ENCODE results near the gene EIF4B. TPM values are rescaled to one million over a fixed set of nuclear protein-coding genes. Genes with fewer than 3 reads are reported as not detected.

The EIF4B gene
- total RNA-seq, 1 experiment from 2014 or later = 351 TPM

DNA sequence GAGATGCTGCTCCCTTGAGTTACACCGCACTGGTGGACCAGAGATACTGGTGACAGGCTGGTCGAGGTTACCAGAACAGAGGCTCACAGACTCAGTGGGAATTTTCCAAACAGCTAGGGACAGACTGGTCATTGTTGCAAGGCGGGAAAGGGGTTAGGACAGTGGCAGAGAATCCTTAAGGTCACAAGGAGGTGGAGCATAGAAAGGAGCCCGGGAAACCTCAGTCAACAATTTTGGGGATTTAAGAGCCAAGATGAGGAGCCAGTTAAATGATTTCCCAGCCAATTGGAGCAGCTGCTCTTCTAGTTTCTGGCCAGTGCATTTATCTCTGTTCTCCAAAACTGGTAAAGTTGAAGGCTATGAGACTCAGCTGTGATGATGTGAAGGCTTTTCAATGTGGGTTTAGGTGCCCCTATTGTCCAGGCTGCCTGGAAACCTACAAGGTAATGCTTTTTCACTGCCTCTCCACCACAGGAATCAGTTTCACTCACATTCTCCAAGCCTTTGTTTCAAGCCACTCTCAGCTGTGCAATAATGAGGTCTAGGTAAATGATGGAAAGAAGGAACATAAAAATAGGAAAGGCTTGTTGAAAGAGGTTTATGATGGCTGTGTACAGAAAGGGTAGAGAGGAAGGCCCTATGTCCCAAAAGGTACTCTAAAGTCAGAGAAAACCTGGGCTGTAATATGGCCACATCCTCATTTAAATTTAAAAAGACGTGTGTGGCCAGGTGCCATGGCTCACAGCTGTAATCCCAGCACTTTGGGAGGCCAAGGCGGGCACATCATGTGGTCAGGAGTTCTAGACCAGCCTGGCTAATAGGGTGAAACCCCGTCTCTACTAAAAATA lies 36.6 kb downstream of the EIF4B start:
- peaks cover 13% of the 10 kb centered on the region for H3K36me3 ChIP-seq (ENCODE audit: control insufficient read depth, insufficient read depth, low read length)
- in situ Hi-C loops (cut with HindIII; ENCODE audit: low pct_unique_long_range_greater_than_20kb, low sequenced_read_pairs) (no loop called here), intact Hi-C loops (cut with micrococcal nuclease; ENCODE audit: unreplicated experiment) (no loop called here)
- no peak overlapping the region for H3K27ac ChIP-seq (ENCODE audit: low read length)
- no peak overlapping the region for H3K4me3 ChIP-seq (ENCODE audit: low read depth in 2 of 2, low read length in 2 of 2)
- H3K27me3 ChIP-seq (ENCODE audit: control insufficient read depth, insufficient read depth, low read length) = no peaks in the 10 kb centered on the region
- H3K9me3 ChIP-seq (ENCODE audit: control insufficient read depth, insufficient read depth, low read depth, low read length) = no peaks in the 10 kb centered on the region
- no TSS peak for BruUV-seq (replicated peaks)
- no peak for TF ChIP-seq SIN3A (IDR thresholded peaks at IDR 0.05; ENCODE audit: borderline replicate concordance, insufficient read depth, low read depth, low read length)
- TF ChIP-seq POLR2AphosphoS5 (IDR thresholded peaks at IDR 0.05; ENCODE audit: low read depth, low read length) = peak; percentile 10; the same call in 1 of the 2 replicates
- TF ChIP-seq, protein P1, sequence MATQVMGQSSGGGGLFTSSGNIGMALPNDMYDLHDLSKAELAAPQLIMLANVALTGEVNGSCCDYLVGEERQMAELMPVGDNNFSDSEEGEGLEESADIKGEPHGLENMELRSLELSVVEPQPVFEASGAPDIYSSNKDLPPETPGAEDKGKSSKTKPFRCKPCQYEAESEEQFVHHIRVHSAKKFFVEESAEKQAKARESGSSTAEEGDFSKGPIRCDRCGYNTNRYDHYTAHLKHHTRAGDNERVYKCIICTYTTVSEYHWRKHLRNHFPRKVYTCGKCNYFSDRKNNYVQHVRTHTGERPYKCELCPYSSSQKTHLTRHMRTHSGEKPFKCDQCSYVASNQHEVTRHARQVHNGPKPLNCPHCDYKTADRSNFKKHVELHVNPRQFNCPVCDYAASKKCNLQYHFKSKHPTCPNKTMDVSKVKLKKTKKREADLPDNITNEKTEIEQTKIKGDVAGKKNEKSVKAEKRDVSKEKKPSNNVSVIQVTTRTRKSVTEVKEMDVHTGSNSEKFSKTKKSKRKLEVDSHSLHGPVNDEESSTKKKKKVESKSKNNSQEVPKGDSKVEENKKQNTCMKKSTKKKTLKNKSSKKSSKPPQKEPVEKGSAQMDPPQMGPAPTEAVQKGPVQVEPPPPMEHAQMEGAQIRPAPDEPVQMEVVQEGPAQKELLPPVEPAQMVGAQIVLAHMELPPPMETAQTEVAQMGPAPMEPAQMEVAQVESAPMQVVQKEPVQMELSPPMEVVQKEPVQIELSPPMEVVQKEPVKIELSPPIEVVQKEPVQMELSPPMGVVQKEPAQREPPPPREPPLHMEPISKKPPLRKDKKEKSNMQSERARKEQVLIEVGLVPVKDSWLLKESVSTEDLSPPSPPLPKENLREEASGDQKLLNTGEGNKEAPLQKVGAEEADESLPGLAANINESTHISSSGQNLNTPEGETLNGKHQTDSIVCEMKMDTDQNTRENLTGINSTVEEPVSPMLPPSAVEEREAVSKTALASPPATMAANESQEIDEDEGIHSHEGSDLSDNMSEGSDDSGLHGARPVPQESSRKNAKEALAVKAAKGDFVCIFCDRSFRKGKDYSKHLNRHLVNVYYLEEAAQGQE (IDR thresholded peaks at IDR 0.05; ENCODE audit: insufficient read depth in 1 of 2, low read depth in 2 of 2, low read length in 1 of 2) = no peak
- ChIA-PET POLR2A (no interaction called here), CTCF (interaction anchor here (0.7 kb wide), 1 partner anchor 56 kb away, joined by 4 read pairs; no protein-coding TSS in a partner anchor)
- peaks cover 34% of the 10 kb centered on the region for H3K4me1 ChIP-seq (ENCODE audit: control insufficient read depth, insufficient read depth, low read length)
- no peak for DNase-seq (ENCODE audit: low read depth, low spot score)
- no peak for ATAC-seq

DNA sequence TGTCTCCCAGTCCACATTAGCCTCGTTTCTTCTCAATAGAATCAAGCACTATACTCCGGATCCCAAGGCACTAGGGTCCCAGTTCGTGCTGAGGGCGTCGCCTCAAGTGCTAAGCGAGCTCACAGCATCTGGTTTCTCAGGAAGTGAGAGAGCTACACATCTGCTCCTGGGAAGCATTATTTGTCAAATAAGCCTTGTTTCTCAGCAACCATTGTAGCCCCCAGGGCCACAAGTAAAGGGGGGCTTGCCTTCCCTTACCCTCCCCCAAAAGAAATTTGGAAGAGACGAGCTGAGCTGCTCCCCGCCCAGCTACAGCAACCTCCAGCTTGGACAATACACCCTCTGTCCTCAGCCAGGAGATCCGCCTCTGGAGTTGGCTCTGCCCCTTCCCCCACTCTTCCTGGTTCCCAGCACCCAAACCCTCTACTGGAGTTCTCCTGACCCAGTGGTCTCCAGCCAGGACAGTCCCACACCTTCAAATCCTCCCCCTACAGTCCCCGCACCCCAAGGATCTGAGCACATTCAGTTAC lies 37.9 kb downstream of the EIF4B start:
- Histone ChIP-seq H3K36me3 (ENCODE audit: control insufficient read depth, insufficient read depth, low read length) (peaks cover 8% of the 10 kb centered on the region), H3K4me1 (ENCODE audit: control insufficient read depth, insufficient read depth, low read length) (peaks cover 47% of the 10 kb centered on the region), H3K9me3 (ENCODE audit: control insufficient read depth, insufficient read depth, low read depth, low read length) (no peaks in the 10 kb centered on the region), H3K27me3 (ENCODE audit: control insufficient read depth, insufficient read depth, low read length) (no peaks in the 10 kb centered on the region), H3K27ac (ENCODE audit: low read length) (peak overlapping the region; percentile 24), H3K4me3 (ENCODE audit: low read depth in 2 of 2, low read length in 2 of 2) (no peak overlapping the region)
- ChIA-PET CTCF (interaction anchor here (0.6 kb wide), 1 partner anchor 136 kb away, joined by 3 read pairs; the partner anchor contains the start of genes CSAD and ZNF740), POLR2A (no interaction called here)
- no TSS peak for BruUV-seq (replicated peaks)
- intact Hi-C loops (cut with micrococcal nuclease; ENCODE audit: unreplicated experiment) = no loop called here
- ATAC-seq = no peak
- no peak for DNase-seq (ENCODE audit: low read depth, low spot score)
- in situ Hi-C loops (cut with HindIII; ENCODE audit: low pct_unique_long_range_greater_than_20kb, low sequenced_read_pairs) = no loop called here
- TF ChIP-seq POLR2AphosphoS5 (IDR thresholded peaks at IDR 0.05; ENCODE audit: low read depth, low read length) = peak; percentile 43; the same call in 1 of the 2 replicates
- TF ChIP-seq TCF7L2 (IDR thresholded peaks at IDR 0.05; ENCODE audit: low read depth, low read length) = no peak
- TF ChIP-seq, protein P1 (IDR thresholded peaks at IDR 0.05; ENCODE audit: insufficient read depth in 1 of 2, low read depth in 2 of 2, low read length in 1 of 2) = no peak
- no peak for TF ChIP-seq SIN3A (IDR thresholded peaks at IDR 0.05; ENCODE audit: borderline replicate concordance, insufficient read depth, low read depth, low read length)
- TF ChIP-seq, protein P2, sequence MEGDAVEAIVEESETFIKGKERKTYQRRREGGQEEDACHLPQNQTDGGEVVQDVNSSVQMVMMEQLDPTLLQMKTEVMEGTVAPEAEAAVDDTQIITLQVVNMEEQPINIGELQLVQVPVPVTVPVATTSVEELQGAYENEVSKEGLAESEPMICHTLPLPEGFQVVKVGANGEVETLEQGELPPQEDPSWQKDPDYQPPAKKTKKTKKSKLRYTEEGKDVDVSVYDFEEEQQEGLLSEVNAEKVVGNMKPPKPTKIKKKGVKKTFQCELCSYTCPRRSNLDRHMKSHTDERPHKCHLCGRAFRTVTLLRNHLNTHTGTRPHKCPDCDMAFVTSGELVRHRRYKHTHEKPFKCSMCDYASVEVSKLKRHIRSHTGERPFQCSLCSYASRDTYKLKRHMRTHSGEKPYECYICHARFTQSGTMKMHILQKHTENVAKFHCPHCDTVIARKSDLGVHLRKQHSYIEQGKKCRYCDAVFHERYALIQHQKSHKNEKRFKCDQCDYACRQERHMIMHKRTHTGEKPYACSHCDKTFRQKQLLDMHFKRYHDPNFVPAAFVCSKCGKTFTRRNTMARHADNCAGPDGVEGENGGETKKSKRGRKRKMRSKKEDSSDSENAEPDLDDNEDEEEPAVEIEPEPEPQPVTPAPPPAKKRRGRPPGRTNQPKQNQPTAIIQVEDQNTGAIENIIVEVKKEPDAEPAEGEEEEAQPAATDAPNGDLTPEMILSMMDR (IDR thresholded peaks at IDR 0.05) = no peak
